Measurements from ENCODE around the gene PTPRR. TPM values are rescaled to one million over a fixed set of nuclear protein-coding genes. Genes with fewer than 3 reads are reported as not detected.

PTPRR gene
- total RNA-seq, 1 experiment from 2014 or later = 0.46 TPM

DNA sequence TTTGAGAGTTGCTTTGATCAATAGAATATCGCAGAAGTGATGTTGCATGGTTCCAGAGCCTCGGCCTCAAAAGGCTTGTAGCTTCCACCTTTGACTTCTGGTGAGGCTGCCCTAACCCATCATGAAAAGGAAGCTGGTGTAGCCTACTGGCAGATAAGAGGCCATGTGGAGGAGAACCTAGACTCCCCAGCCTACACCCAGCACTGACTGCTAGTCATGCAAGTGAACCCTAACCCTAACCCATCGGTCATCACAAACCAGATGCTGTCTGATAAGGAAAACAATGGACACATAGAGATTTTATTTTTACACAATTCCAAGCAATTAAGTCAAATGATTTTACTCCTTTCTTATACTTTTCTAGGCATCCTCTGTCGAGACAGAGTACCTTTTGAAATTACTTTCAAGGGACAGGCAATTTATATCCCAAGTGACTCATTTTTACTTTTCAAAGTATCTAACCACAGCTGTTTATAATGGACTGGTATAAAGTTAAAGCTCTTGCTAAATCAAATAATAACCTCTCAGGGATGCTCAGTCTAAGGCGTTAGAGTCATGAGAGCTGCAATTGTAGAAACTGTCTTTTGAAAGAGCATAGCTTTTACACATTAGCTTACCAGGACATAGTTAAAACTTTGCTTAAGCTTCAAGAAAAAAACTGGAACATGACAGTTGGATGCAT, 300.9 kb downstream of the PTPRR start (continued):
- TF ChIP-seq NFYB (CRISPR knock-in tag; conservative IDR thresholded peaks at IDR 0.05; ENCODE audit: low read depth) = no peak
- TF ChIP-seq, protein P1, sequence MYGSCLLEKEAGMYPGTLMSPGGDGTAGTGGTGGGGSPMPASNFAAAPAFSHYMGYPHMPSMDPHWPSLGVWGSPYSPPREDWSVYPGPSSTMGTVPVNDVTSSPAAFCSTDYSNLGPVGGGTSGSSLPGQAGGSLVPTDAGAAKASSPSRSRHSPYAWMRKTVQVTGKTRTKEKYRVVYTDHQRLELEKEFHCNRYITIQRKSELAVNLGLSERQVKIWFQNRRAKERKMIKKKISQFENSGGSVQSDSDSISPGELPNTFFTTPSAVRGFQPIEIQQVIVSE (CRISPR knock-in tag; IDR thresholded peaks at IDR 0.05; ENCODE audit: borderline replicate concordance) = no peak
- TF ChIP-seq, protein P2, sequence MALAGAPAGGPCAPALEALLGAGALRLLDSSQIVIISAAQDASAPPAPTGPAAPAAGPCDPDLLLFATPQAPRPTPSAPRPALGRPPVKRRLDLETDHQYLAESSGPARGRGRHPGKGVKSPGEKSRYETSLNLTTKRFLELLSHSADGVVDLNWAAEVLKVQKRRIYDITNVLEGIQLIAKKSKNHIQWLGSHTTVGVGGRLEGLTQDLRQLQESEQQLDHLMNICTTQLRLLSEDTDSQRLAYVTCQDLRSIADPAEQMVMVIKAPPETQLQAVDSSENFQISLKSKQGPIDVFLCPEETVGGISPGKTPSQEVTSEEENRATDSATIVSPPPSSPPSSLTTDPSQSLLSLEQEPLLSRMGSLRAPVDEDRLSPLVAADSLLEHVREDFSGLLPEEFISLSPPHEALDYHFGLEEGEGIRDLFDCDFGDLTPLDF (CRISPR knock-in tag; IDR thresholded peaks at IDR 0.05) = no peak
- TF ChIP-seq, protein P3, sequence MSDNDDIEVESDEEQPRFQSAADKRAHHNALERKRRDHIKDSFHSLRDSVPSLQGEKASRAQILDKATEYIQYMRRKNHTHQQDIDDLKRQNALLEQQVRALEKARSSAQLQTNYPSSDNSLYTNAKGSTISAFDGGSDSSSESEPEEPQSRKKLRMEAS (CRISPR knock-in tag; IDR thresholded peaks at IDR 0.05) = no peak
- TF ChIP-seq, protein P4, sequence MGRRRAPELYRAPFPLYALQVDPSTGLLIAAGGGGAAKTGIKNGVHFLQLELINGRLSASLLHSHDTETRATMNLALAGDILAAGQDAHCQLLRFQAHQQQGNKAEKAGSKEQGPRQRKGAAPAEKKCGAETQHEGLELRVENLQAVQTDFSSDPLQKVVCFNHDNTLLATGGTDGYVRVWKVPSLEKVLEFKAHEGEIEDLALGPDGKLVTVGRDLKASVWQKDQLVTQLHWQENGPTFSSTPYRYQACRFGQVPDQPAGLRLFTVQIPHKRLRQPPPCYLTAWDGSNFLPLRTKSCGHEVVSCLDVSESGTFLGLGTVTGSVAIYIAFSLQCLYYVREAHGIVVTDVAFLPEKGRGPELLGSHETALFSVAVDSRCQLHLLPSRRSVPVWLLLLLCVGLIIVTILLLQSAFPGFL (CRISPR knock-in tag; IDR thresholded peaks at IDR 0.05; ENCODE audit: borderline replicate concordance) = no peak
- TF ChIP-seq, protein P5, sequence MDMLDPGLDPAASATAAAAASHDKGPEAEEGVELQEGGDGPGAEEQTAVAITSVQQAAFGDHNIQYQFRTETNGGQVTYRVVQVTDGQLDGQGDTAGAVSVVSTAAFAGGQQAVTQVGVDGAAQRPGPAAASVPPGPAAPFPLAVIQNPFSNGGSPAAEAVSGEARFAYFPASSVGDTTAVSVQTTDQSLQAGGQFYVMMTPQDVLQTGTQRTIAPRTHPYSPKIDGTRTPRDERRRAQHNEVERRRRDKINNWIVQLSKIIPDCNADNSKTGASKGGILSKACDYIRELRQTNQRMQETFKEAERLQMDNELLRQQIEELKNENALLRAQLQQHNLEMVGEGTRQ (CRISPR knock-in tag; IDR thresholded peaks at IDR 0.05) = no peak
- no peak for TF ChIP-seq GTF2I (CRISPR knock-in tag; conservative IDR thresholded peaks at IDR 0.05)
- TF ChIP-seq, protein P6, sequence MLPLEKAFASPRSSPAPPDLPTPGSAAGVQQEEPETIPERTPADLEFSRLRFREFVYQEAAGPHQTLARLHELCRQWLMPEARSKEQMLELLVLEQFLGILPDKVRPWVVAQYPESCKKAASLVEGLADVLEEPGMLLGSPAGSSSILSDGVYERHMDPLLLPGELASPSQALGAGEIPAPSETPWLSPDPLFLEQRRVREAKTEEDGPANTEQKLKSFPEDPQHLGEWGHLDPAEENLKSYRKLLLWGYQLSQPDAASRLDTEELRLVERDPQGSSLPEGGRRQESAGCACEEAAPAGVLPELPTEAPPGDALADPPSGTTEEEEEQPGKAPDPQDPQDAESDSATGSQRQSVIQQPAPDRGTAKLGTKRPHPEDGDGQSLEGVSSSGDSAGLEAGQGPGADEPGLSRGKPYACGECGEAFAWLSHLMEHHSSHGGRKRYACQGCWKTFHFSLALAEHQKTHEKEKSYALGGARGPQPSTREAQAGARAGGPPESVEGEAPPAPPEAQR (CRISPR knock-in tag; IDR thresholded peaks at IDR 0.05) = no peak

DNA sequence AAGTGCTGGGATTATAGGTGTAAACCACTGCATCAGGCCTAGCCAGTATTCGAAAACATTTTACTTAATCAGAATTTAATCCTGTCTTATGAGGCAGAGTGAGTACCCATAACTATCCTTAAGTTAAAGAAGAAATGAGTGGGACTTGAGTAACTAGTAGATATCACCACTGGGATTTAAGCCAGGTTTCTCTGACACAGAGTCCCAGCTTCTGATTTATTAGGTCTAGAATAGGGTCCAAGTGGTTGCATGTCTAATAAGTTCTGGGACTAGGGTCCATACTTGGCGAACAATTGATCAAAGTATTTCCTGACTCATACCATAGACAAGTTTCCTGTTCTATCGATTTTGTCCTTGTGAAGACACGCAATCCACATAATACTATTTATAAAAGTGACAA, 302.2 kb downstream of the PTPRR start:
- Mint-ChIP-seq H3K4me1 (peaks cover 41% of the 10 kb centered on the region), H3K4me3 (no peak overlapping the region), H3K27ac (no peak overlapping the region), H3K36me3 (no peaks in the 10 kb centered on the region), H3K27me3 (ENCODE audit: low read depth) (no peaks in the 10 kb centered on the region), H3K9me3 (no peaks in the 10 kb centered on the region)
- ChIA-PET POLR2A (no interaction called here), CTCF (no interaction called here)
- DNase-seq (ENCODE audit: low spot score) (no peak), ATAC-seq (no peak)
- TF ChIP-seq GRHL2 (CRISPR knock-in tag; IDR thresholded peaks at IDR 0.05; ENCODE audit: insufficient replicate concordance, severe bottlenecking) = no peak
- TF ChIP-seq, protein P7, sequence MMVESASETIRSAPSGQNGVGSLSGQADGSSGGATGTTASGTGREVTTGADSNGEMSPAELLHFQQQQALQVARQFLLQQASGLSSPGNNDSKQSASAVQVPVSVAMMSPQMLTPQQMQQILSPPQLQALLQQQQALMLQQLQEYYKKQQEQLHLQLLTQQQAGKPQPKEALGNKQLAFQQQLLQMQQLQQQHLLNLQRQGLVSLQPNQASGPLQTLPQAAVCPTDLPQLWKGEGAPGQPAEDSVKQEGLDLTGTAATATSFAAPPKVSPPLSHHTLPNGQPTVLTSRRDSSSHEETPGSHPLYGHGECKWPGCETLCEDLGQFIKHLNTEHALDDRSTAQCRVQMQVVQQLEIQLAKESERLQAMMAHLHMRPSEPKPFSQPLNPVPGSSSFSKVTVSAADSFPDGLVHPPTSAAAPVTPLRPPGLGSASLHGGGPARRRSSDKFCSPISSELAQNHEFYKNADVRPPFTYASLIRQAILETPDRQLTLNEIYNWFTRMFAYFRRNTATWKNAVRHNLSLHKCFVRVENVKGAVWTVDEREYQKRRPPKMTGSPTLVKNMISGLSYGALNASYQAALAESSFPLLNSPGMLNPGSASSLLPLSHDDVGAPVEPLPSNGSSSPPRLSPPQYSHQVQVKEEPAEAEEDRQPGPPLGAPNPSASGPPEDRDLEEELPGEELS (CRISPR knock-in tag; IDR thresholded peaks at IDR 0.05) = no peak
- TF ChIP-seq SMAD3 (CRISPR knock-in tag; IDR thresholded peaks at IDR 0.05; ENCODE audit: borderline replicate concordance) = no peak
- TF ChIP-seq GABPB1 (CRISPR knock-in tag; IDR thresholded peaks at IDR 0.05) = no peak
- no peak for TF ChIP-seq PRRX2 (CRISPR knock-in tag; IDR thresholded peaks at IDR 0.05)
- TF ChIP-seq NFATC4 (CRISPR knock-in tag; IDR thresholded peaks at IDR 0.05) = no peak
- no peak for TF ChIP-seq ZNF416 (CRISPR knock-in tag; IDR thresholded peaks at IDR 0.05)
- TF ChIP-seq, protein P8, sequence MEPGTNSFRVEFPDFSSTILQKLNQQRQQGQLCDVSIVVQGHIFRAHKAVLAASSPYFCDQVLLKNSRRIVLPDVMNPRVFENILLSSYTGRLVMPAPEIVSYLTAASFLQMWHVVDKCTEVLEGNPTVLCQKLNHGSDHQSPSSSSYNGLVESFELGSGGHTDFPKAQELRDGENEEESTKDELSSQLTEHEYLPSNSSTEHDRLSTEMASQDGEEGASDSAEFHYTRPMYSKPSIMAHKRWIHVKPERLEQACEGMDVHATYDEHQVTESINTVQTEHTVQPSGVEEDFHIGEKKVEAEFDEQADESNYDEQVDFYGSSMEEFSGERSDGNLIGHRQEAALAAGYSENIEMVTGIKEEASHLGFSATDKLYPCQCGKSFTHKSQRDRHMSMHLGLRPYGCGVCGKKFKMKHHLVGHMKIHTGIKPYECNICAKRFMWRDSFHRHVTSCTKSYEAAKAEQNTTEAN (CRISPR knock-in tag; IDR thresholded peaks at IDR 0.05) = no peak
- TF ChIP-seq MYBL2 (CRISPR knock-in tag; IDR thresholded peaks at IDR 0.05) = no peak
- no peak for TF ChIP-seq NFYB (CRISPR knock-in tag; conservative IDR thresholded peaks at IDR 0.05; ENCODE audit: low read depth)
- no peak for TF ChIP-seq TP53 (CRISPR knock-in tag; IDR thresholded peaks at IDR 0.05)
- TF ChIP-seq MXD4 (CRISPR knock-in tag; IDR thresholded peaks at IDR 0.05; ENCODE audit: borderline replicate concordance) = no peak
- TF ChIP-seq CBFB (CRISPR knock-in tag; IDR thresholded peaks at IDR 0.05; ENCODE audit: low read depth) = no peak
- TF ChIP-seq, protein P9, sequence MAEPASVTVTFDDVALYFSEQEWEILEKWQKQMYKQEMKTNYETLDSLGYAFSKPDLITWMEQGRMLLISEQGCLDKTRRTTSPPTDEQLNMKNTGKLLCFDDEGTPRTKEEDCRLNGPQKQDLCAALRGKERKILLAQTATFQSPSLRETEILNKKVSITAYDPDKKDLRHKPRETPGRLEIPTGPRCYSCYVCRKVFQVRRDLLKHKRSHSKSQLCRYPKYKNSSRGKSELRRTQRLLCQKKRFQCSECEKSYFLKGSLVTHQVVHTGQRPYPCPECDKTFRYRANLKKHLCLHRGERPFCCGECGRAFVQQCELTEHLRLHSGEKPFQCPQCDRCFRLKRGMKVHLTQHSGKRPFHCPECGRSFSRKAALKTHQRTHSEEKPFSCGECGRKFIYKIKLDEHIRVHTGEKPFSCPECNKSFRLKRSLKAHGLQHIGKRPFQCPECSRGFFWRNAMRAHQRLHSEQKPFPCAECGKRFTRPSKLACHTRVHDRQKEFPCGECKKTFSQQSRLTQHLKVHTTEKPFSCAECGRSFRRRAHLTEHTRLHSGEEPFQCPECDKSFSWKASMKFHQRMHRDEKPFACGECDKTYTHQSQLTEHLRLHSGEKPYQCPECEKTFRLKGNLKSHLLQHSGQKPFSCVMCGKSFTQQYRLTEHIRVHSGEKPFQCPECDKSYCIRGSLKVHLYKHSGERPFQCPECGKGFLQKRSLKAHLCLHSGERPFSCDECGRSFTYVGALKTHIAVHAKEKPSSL (CRISPR knock-in tag; conservative IDR thresholded peaks at IDR 0.05) = no peak

Data from WTC11 (cell line).